ENCODE results near the gene MGAT4D. TPM values are rescaled to one million over a fixed set of nuclear protein-coding genes. Genes with fewer than 3 reads are reported as not detected.

Gene MGAT4D
- total and polyA plus RNA-seq, 2 experiments from 2014 or later: not detected

GRCh38 chr4:140497405-140497746, 717 bp downstream of the MGAT4D start:
- Histone ChIP-seq H2AFZ (peak overlapping the region; percentile 100), H3K36me3 (ENCODE audit: insufficient read depth) (no peaks in the 10 kb centered on the region)

More at GRCh38 chr4:140497405-140497746, 717 bp downstream of the MGAT4D start:
- no peaks in the 10 kb centered on the region for H3F3A ChIP-seq (replicated peaks; ENCODE audit: low read depth)
- Mint-ChIP-seq H3K27ac (no peak overlapping the region), H3K27me3 (ENCODE audit: insufficient read depth, low read depth, poor library complexity) (peaks cover 29% of the 10 kb centered on the region), H3K9me3 (no peaks in the 10 kb centered on the region), H3K36me3 (ENCODE audit: low read depth) (no peaks in the 10 kb centered on the region), H3K4me1 (peaks cover 9% of the 10 kb centered on the region), H3K4me3 (peak overlapping the region; percentile 82)
- H3K27me3 ChIP-seq (ENCODE audit: insufficient read depth): peaks cover 54% of the 10 kb centered on the region
- ATAC-seq (peak; percentile 69), DNase-seq (ENCODE audit: low spot score) (no peak)
- TF ChIP-seq EZH2phosphoT487 (IDR thresholded peaks at IDR 0.05; ENCODE audit: unreplicated experiment) (no peak), ZNF114 (CRISPR knock-in tag; IDR thresholded peaks at IDR 0.05) (no peak), STAT1 (IDR thresholded peaks at IDR 0.05; ENCODE audit: unreplicated experiment) (no peak), EZH2 (IDR thresholded peaks at IDR 0.05; ENCODE audit: low read depth, unreplicated experiment) (no peak), ZNF331 (CRISPR knock-in tag; IDR thresholded peaks at IDR 0.05; ENCODE audit: low read depth) (no peak), REST (IDR thresholded peaks at IDR 0.05; ENCODE audit: unreplicated experiment) (no peak), JUNB (IDR thresholded peaks at IDR 0.05; ENCODE audit: unreplicated experiment) (no peak), CTCF (conservative IDR thresholded peaks at IDR 0.05; ENCODE audit: low read depth in 2 of 2) (no peak), POLR2AphosphoS5 (IDR thresholded peaks at IDR 0.05; ENCODE audit: low read depth) (no peak), CREB1 (CRISPR knock-in tag; IDR thresholded peaks at IDR 0.05; ENCODE audit: low read depth) (no peak), ZNF462 (CRISPR knock-in tag; IDR thresholded peaks at IDR 0.05) (no peak)
- TF ChIP-seq, protein P1, sequence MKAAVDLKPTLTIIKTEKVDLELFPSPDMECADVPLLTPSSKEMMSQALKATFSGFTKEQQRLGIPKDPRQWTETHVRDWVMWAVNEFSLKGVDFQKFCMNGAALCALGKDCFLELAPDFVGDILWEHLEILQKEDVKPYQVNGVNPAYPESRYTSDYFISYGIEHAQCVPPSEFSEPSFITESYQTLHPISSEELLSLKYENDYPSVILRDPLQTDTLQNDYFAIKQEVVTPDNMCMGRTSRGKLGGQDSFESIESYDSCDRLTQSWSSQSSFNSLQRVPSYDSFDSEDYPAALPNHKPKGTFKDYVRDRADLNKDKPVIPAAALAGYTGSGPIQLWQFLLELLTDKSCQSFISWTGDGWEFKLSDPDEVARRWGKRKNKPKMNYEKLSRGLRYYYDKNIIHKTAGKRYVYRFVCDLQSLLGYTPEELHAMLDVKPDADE (IDR thresholded peaks at IDR 0.05): no peak
- H3K4me1 ChIP-seq (ENCODE audit: insufficient read depth): peaks cover 6% of the 10 kb centered on the region
- H3K79me2 ChIP-seq (replicated peaks; ENCODE audit: insufficient read depth): no peaks in the 10 kb centered on the region
- no peaks in the 10 kb centered on the region for H4K20me1 ChIP-seq (replicated peaks; ENCODE audit: insufficient read depth)
- peak overlapping the region; percentile 65 for H3K4me3 ChIP-seq
- no peaks in the 10 kb centered on the region for H3K9me2 ChIP-seq (ENCODE audit: insufficient read depth)
- peak overlapping the region; percentile 91 for H3K4me2 ChIP-seq
- H3K27ac ChIP-seq (ENCODE audit: low read depth): no peak overlapping the region

All from GM23338 (cell line).